Kidney (tissue), 14 donors: ENCODE results near the gene EVI5L. TPM values are rescaled to one million over a fixed set of nuclear protein-coding genes. Genes with fewer than 3 reads are reported as not detected.
A peak's percentile ranks its signal among the peaks of the same experiment; 100 is the strongest.

Experiments used
- DNase-seq, 5 donors: peaks; one replicate each; pipeline ENCODE4 v3.0.0-alpha.2; 2013 to 2020
- FAIRE-seq: peaks from 2 replicates; lab custom pipeline; 2012; peaks lifted over from hg19 to GRCh38; lab: Jason Lieb, UNC
- H3K27ac ChIP-seq, 2 donors: one replicate each; pipeline ENCODE4 v1.7.0; 2013; ENCODE audit warnings: low read depth in 2 of 2, low read length in 2 of 2, inconsistent platforms in 1 of 2
- H3K27me3 ChIP-seq: one replicate; pipeline ENCODE4 v1.7.1; 2013; ENCODE audit warnings: low read length, inconsistent platforms; ENCODE audit not compliant: control insufficient read depth, insufficient read depth
- H3K36me3 ChIP-seq, 3 donors: one replicate each; pipeline versions ENCODE4 v1.7.0 to v1.7.1; 2013; ENCODE audit warnings: low read length in 3 of 3, control low read depth in 1 of 3, inconsistent platforms in 1 of 3; ENCODE audit not compliant: insufficient read depth in 3 of 3, control insufficient read depth in 2 of 3
- H3K4me1 ChIP-seq, 3 donors: one replicate each; pipeline versions ENCODE4 v1.7.0 to v1.7.1; 2013; ENCODE audit warnings: low read length in 3 of 3, inconsistent platforms in 1 of 3, low read depth in 1 of 3; ENCODE audit not compliant: control insufficient read depth in 2 of 3, insufficient read depth in 2 of 3
- H3K4me3 ChIP-seq, 3 donors: one replicate each; pipeline versions ENCODE4 v1.7.0 to v1.8.1; 2013; ENCODE audit warnings: low read length in 3 of 3, control low read depth in 1 of 3, inconsistent platforms in 1 of 3
- H3K9ac ChIP-seq, 3 donors: one replicate each; pipeline versions ENCODE4 v1.7.0 to v1.7.1; 2013; ENCODE audit warnings: low read length in 3 of 3, control low read depth in 1 of 3, inconsistent platforms in 1 of 3
- H3K9me3 ChIP-seq, 3 donors: one replicate each; pipeline versions ENCODE4 v1.7.0 to v1.7.1; 2013; ENCODE audit warnings: low read length in 3 of 3, control low read depth in 1 of 3, inconsistent platforms in 1 of 3; ENCODE audit not compliant: control insufficient read depth in 2 of 3, insufficient read depth in 1 of 3
- CTCF ChIP-seq: IDR thresholded peaks from 3 replicates; pipeline ENCODE4 v1.5.1; 2012; ENCODE audit warnings: mild to moderate bottlenecking, moderate library complexity, borderline replicate concordance; ENCODE audit not compliant: insufficient read depth; ENCODE audit errors: extremely low read depth
- intact Hi-C: fragments of 100-400 bp; cut with DNase I; formaldehyde crosslinking; loops from one replicate; pipeline ENCODE4 v1.11.1; 2022
- polyA plus RNA-seq: library from polyadenylated mRNA; stranded (reverse); fragments of 350-450 nt; fragmentation: Illumina TruSeq; extraction: RNeasy Lipid Tissue Mini Kit (QIAGEN cat#74804); gene quantifications from one replicate; pipeline ENCODE4 v1.2.3, GENCODE V29; 2014; ENCODE audit warnings: low read depth, low replicate concordance; ENCODE audit not compliant: insufficient read depth
- total RNA-seq: library from RNA; stranded (reverse); fragmentation: NEBNext Ultra II Directional; extraction: Animal tissue kit (Norgen Biotek cat#: 25700); gene quantifications from one replicate; pipeline ENCODE4 v1.2.1, GENCODE V29; 2021
- donor health status: control.
- donor health status: control.
- donor health status: control.
- donor health status: control.
- donor health status: control.
- donor health status: DM: yes; HTN: yes; CAD: no.
- donor health status: Normal renal cell carcinoma (clear cell type).

The EVI5L gene
- total and polyA plus RNA-seq, 2 donors from 2014 or later: 14.5 to 15.9 TPM

GRCh38 chr19:7869910-7870511 is 40.0 kb downstream of the EVI5L start:
- H3K4me1 ChIP-seq: peaks cover 0 to 8% (median 3%) of the 10 kb centered on the region in 3 donors
- peak; percentile 49 to 94 (median 72) for DNase-seq

GRCh38 chr19:7870571-7871436 is 40.8 kb downstream of the EVI5L start:
- intact Hi-C loops: no loop called here
- no peaks in the 10 kb centered on the region for H3K9me3 ChIP-seq
- TF ChIP-seq CTCF: no peak
- peaks cover 0 to 8% (median 3%) of the 10 kb centered on the region in 3 donors for H3K4me1 ChIP-seq
- H3K36me3 ChIP-seq: no peaks in the 10 kb centered on the region
- no peak overlapping the region for H3K4me3 ChIP-seq
- no peak overlapping the region for H3K27ac ChIP-seq
- no peaks in the 10 kb centered on the region for H3K27me3 ChIP-seq
- DNase-seq: peak; percentile 42 to 86 (median 70)
- H3K9ac ChIP-seq: no peak overlapping the region
- FAIRE-seq: no peak

More at GRCh38 chr19:7869910-7870511, 40.0 kb downstream of the EVI5L start:
- Histone ChIP-seq H3K9ac (no peak overlapping the region), H3K27ac (peak overlapping the region in 1 of 2 donors; percentile 71), H3K9me3 (no peaks in the 10 kb centered on the region), H3K36me3 (no peaks in the 10 kb centered on the region), H3K4me3 (no peak overlapping the region), H3K27me3 (peaks cover 3% of the 10 kb centered on the region)
- intact Hi-C loops: no loop called here
- TF ChIP-seq CTCF: no peak
- FAIRE-seq: no peak

GRCh38 chr19:7871437-7872305 is 41.7 kb downstream of the EVI5L start:
- no peaks in the 10 kb centered on the region for H3K27me3 ChIP-seq
- intact Hi-C loops: no loop called here
- no peaks in the 10 kb centered on the region for H3K9me3 ChIP-seq
- H3K4me3 ChIP-seq: peak overlapping the region in 1 of 3 donors; percentile 48
- peak overlapping the region; percentile 43 to 60 for H3K27ac ChIP-seq
- TF ChIP-seq CTCF: no peak
- H3K4me1 ChIP-seq: peaks cover 0 to 8% (median 3%) of the 10 kb centered on the region in 3 donors
- FAIRE-seq: no peak
- H3K9ac ChIP-seq: no peak overlapping the region
- peak; percentile 93 to 98 (median 96) for DNase-seq
- H3K36me3 ChIP-seq: no peaks in the 10 kb centered on the region
